Tibial nerve (tissue), 4 donors: ENCODE data around the gene SMAD6. TPM values are rescaled to one million over a fixed set of nuclear protein-coding genes. Genes with fewer than 3 reads are reported as not detected.
A peak's percentile ranks its signal among the peaks of the same experiment; 100 is the strongest.

Experiments used
- DNase-seq, 2 donors: peaks; one replicate each; pipeline ENCODE4 v3.0.0-alpha.2; 2019; ENCODE audit warnings: low spot score in 2 of 2
- H3K27ac ChIP-seq, 4 donors: fragments of 200-600 bp; sonication (generic) in 3 of 4; one replicate each; pipeline ENCODE4 v1.5.1; 2017 to 2019; ENCODE audit warnings: mild to moderate bottlenecking in 1 of 4
- H3K27me3 ChIP-seq, 2 donors: fragments of 200-600 bp; sonication (generic) in 1 of 2; one replicate each; pipeline versions ENCODE4 v1.5.1 to v1.6.0; 2017 to 2019
- H3K36me3 ChIP-seq, 3 donors: fragments of 200-600 bp; sonication (generic); one replicate each; pipeline ENCODE4 v1.5.1; 2018 to 2019
- H3K4me1 ChIP-seq, 4 donors: fragments of 200-600 bp; sonication (generic) in 3 of 4; one replicate each; pipeline ENCODE4 v1.5.1; 2017 to 2019
- H3K4me3 ChIP-seq, 4 donors: fragments of 200-600 bp; sonication (generic) in 3 of 4; one replicate each; pipeline ENCODE4 v1.5.1; 2017 to 2019; ENCODE audit warnings: mild to moderate bottlenecking in 1 of 4, moderate library complexity in 1 of 4
- H3K9me3 ChIP-seq, 4 donors: fragments of 200-600 bp; sonication (generic) in 3 of 4; one replicate each; pipeline ENCODE4 v1.5.1; 2017 to 2019
- EP300 ChIP-seq, 2 donors: sonication (generic); formaldehyde crosslinking; IDR thresholded peaks; one replicate each; pipeline ENCODE4 v1.6.1; 2017; ENCODE audit warnings: antibody characterized with exemption in 2 of 2, mild to moderate bottlenecking in 1 of 2
- POLR2A ChIP-seq, 2 donors: fragments of 450-650 bp; IDR thresholded peaks; one replicate each; pipeline ENCODE4 v1.6.1; 2017; ENCODE audit warnings: antibody characterized with exemption in 2 of 2, mild to moderate bottlenecking in 2 of 2, moderate library complexity in 2 of 2
- WGBS, 2 donors: methylation state at CpG; one replicate each; pipeline ENCODE4 v1.1.5; 2018; 5-methylcytosine and 5-hydroxymethylcytosine counted together
- total RNA-seq, 4 donors: library from RNA; depleted of rRNA; stranded (reverse); fragments of >200 nt; gene quantifications; one replicate each; pipeline ENCODE4 v1.1.0, GENCODE V29; 2016
- TF ChIP-seq, protein P1 (sequence below), 5 experiments: fragments of 200-600 bp in 3 of 5; fragments of 450-650 bp in 2 of 5; sonication (generic) in 3 of 5; IDR thresholded peaks; one replicate each; pipeline ENCODE4 v1.5.1; 2016 to 2019; ENCODE audit warnings: antibody characterized with exemption in 5 of 5, mild to moderate bottlenecking in 3 of 5, moderate library complexity in 2 of 5

SMAD6 gene
- total RNA-seq, 4 donors from 2014 or later, result 41.9 to 57.2 (median 48.6) TPM

DNA sequence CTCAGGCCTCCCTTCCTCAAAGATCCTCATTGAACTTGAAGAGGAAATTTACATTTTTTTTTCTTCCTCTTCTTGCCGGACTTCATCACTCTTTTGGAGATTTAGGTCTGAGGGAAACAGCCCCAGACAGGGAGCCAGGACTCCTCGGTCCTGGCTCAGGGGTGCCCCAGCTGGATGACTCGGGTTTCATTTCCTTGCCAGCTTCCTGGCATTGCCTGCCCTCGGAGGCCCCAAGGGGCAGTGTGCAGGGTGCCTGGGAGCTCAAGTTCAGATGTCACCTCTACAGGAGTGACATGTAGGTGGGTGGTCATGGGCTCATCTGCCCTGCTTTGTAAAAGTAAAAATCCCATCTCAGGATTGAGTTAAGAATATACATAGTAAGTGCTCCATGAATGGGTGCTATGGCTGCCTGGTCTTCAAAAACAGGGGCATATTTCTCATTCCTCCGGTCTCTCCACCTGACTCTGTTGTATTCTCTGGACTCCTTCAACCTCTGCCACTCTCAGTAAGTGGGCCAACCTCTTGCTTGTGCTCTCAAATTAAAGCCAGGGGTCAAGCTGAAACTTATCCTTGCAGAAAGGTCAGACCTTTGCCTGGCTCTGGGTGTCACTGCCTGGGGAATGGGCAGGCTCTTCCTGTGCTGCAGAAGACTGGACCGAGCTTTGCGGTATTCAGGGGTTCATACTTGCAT lies 51.8 kb downstream of the SMAD6 start:
- Histone ChIP-seq H3K36me3 (peaks cover 0 to 22% (median 0%) of the 10 kb centered on the region in 3 donors), H3K27ac (peak overlapping the region in 1 of 4 donors; percentile 17), H3K9me3 (peaks cover 0 to 13% (median 3%) of the 10 kb centered on the region in 4 donors), H3K27me3 (no peaks in the 10 kb centered on the region), H3K4me1 (peaks cover 0 to 63% (median 12%) of the 10 kb centered on the region in 4 donors), H3K4me3 (no peak overlapping the region)
- no peak for DNase-seq
- no peak for TF ChIP-seq EP300 (IDR thresholded peaks at IDR 0.05)
- TF ChIP-seq, protein P1, sequence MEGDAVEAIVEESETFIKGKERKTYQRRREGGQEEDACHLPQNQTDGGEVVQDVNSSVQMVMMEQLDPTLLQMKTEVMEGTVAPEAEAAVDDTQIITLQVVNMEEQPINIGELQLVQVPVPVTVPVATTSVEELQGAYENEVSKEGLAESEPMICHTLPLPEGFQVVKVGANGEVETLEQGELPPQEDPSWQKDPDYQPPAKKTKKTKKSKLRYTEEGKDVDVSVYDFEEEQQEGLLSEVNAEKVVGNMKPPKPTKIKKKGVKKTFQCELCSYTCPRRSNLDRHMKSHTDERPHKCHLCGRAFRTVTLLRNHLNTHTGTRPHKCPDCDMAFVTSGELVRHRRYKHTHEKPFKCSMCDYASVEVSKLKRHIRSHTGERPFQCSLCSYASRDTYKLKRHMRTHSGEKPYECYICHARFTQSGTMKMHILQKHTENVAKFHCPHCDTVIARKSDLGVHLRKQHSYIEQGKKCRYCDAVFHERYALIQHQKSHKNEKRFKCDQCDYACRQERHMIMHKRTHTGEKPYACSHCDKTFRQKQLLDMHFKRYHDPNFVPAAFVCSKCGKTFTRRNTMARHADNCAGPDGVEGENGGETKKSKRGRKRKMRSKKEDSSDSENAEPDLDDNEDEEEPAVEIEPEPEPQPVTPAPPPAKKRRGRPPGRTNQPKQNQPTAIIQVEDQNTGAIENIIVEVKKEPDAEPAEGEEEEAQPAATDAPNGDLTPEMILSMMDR (IDR thresholded peaks at IDR 0.05), result no peak
- no peak for TF ChIP-seq POLR2A (IDR thresholded peaks at IDR 0.05)
- WGBS, 2 donors, result 65 to 69% methylated on average over 7 of the region's 7 CpGs

DNA sequence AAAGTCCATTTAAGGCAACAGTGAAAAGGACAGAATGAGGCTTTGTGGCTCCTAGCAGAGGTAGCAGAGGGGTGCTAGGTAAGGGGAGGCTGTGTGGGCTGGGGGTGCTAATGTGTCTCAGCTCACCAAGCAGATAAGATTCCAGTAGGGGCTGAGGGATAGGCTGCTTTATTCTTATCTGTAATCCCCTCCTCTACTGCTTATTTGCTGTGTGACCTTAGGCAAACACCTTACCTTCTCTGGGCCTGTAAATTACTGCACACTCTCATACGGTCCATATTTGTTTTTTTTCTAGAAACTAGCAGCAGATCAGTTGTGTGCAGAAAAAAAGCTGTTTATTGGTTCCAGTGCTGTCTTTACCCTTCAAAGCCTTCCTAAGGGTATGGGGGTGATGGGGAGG lies 52.8 kb downstream of the SMAD6 start:
- TF ChIP-seq, protein P1 (IDR thresholded peaks at IDR 0.05), result no peak
- TF ChIP-seq EP300 (IDR thresholded peaks at IDR 0.05) (no peak), POLR2A (IDR thresholded peaks at IDR 0.05) (no peak)
- Histone ChIP-seq H3K4me1 (peaks cover 0 to 54% (median 12%) of the 10 kb centered on the region in 4 donors), H3K9me3 (peaks cover 0 to 13% (median 3%) of the 10 kb centered on the region in 4 donors), H3K4me3 (no peak overlapping the region), H3K27me3 (no peaks in the 10 kb centered on the region), H3K36me3 (peaks cover 0 to 22% (median 0%) of the 10 kb centered on the region in 3 donors), H3K27ac (no peak overlapping the region)
- DNase-seq, result no peak
- 89 to 100% methylated on average over 1 of the region's 1 CpG for WGBS, 2 donors

DNA sequence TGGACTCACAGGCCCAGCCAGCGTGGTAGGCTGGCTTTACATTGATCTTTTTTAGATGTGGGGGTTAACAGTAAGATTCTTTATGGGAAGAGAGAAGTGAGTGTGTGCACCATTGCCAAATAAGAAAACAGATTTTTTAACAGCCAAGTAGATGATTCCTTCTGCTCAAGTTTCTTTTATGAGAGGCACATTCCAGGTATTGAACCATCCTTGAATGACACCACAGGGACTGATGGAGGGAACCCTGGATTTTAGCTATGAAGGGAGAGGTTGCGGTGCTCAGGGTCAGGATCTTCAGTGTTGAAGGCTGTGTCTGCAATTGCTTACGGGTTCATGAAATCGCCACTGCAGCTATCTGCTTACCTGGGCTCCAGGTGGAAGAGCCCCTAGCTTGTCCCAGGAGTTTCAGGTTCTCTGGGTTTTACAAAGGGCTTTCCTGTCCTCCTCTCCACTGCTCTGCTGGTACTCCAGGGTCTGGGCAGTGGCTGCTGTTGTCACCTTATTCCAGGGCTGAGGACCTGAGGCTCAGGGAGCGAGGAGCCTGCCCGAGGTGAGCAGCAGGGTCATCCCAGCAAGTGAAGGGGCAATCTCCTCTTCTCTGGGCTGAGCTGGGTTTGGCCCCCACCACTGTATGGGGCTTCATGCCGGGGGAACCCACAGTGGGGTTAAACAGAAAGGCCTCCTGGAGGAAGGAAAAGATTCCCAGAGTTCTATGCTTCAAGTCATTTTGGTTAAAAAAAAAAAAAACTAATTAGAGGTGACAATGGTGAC lies 53.4 kb downstream of the SMAD6 start:
- H3K36me3 ChIP-seq, result peaks cover 0 to 22% (median 0%) of the 10 kb centered on the region in 3 donors
- no peak overlapping the region for H3K4me3 ChIP-seq
- H3K27ac ChIP-seq, result peak overlapping the region in 2 of 4 donors; percentile 29 to 43
- H3K27me3 ChIP-seq, result no peaks in the 10 kb centered on the region
- DNase-seq, result no peak
- peaks cover 0 to 54% (median 13%) of the 10 kb centered on the region in 4 donors for H3K4me1 ChIP-seq
- peaks cover 0 to 13% (median 3%) of the 10 kb centered on the region in 4 donors for H3K9me3 ChIP-seq
- TF ChIP-seq POLR2A (IDR thresholded peaks at IDR 0.05), result no peak
- no peak for TF ChIP-seq EP300 (IDR thresholded peaks at IDR 0.05)
- TF ChIP-seq, protein P1 (IDR thresholded peaks at IDR 0.05), result no peak
- WGBS, 2 donors, result 76 to 81% methylated on average over 7 of the region's 7 CpGs

DNA sequence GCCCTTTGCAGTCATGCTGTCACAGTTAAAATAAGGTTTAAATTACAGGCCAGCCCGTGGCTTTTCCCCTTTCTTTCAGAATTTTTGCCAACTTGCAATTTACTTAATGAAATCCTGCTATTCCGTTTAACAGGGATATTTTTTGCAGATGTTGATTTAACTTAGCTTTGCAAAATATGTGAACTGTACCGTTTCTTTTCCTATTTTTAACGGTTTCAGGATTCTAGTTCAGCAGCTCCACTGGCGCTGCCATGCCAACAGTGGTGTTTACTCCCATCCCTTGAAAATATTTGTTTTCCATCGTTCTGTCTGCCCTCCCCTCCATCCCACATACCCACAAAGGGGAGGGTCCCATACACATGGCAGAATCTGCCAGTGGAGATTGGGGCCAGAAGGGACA lies 54.3 kb downstream of the SMAD6 start:
- Histone ChIP-seq H3K36me3 (peaks cover 0 to 22% (median 0%) of the 10 kb centered on the region in 3 donors), H3K4me1 (peaks cover 0 to 55% (median 19%) of the 10 kb centered on the region in 4 donors), H3K4me3 (no peak overlapping the region), H3K27ac (peak overlapping the region in 1 of 4 donors; percentile 29), H3K27me3 (no peaks in the 10 kb centered on the region), H3K9me3 (peaks cover 0 to 13% (median 3%) of the 10 kb centered on the region in 4 donors)
- no peak for TF ChIP-seq EP300 (IDR thresholded peaks at IDR 0.05)
- no peak for DNase-seq
- 31 to 35% methylated on average over 6 of the region's 6 CpGs for WGBS, 2 donors

DNA sequence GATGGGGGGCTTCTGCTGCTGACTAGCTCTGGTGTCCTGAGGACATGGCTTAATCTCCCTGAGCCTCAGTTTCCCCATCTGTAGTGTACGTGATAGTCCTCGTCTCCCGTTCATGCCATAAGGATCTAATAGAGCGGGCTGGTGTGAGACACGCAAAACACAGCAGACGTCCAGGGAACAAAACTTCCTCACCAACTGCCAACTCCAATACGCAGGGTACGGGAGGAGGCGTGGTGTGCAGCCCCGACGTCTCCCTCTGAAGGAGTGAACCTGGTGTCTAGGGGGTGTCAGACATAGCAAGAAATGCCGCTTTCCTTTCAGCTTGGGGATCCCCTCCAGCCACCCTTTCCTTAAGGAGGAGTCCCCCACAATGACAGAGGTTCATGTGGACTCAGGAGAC lies 55.0 kb downstream of the SMAD6 start:
- peak overlapping the region in 1 of 4 donors; percentile 45 for H3K27ac ChIP-seq

More for the DNA sequence above, 55.0 kb downstream of the SMAD6 start:
- H3K4me3 ChIP-seq, result no peak overlapping the region
- peaks cover 0 to 22% (median 0%) of the 10 kb centered on the region in 3 donors for H3K36me3 ChIP-seq
- WGBS, 2 donors, result 86 to 94% methylated on average over 12 of the region's 12 CpGs
- no peaks in the 10 kb centered on the region for H3K27me3 ChIP-seq
- TF ChIP-seq, protein P1 (IDR thresholded peaks at IDR 0.05), result no peak
- TF ChIP-seq POLR2A (IDR thresholded peaks at IDR 0.05) (no peak), EP300 (IDR thresholded peaks at IDR 0.05) (no peak)
- DNase-seq, result no peak
- H3K4me1 ChIP-seq, result peaks cover 0 to 55% (median 19%) of the 10 kb centered on the region in 4 donors
- H3K9me3 ChIP-seq, result peaks cover 0 to 13% (median 3%) of the 10 kb centered on the region in 4 donors
